Measurements from ENCODE around the gene CALML4.

DNA sequence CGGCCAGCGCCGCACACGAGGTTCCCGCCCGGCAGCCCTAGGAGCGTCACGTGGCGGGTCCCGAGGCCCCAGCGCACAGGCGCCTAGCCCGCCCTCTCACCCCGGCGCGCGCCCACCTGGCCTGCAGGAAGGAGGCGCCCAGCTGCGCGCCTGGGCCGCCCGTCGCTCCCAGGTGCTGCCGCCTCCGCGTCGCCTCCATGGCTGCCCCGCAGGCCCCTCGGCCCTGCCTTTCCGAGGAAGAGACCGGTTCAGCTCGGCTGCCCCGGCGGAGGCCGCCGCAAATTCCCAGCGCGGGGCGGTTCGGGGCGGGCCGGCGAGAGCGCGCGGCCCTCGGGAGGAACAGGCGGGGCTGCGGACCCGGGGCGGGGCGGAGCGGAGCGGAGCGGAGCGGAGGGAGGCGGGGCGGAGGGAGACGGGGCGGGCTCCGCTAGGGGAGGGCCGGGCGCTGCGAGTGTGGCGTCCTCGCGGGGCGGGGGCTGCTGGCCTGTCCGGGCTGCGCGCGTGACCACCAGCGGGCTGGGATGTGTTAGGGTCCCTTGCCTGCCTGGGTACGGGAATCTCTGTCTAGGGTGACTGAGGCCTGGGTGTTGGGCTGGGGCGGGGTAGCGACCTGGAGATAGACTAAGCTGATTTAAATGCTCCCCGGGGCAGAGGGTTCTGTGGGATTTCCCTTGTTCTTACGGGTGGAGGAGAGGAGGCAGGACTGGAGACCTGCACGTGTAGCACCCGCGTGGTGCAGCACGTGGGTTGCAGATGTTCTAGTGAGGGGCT lies 24.4 kb upstream of the CALML4 start, which contains the start of gene CLN6:
- TF ChIP-seq, protein P1, sequence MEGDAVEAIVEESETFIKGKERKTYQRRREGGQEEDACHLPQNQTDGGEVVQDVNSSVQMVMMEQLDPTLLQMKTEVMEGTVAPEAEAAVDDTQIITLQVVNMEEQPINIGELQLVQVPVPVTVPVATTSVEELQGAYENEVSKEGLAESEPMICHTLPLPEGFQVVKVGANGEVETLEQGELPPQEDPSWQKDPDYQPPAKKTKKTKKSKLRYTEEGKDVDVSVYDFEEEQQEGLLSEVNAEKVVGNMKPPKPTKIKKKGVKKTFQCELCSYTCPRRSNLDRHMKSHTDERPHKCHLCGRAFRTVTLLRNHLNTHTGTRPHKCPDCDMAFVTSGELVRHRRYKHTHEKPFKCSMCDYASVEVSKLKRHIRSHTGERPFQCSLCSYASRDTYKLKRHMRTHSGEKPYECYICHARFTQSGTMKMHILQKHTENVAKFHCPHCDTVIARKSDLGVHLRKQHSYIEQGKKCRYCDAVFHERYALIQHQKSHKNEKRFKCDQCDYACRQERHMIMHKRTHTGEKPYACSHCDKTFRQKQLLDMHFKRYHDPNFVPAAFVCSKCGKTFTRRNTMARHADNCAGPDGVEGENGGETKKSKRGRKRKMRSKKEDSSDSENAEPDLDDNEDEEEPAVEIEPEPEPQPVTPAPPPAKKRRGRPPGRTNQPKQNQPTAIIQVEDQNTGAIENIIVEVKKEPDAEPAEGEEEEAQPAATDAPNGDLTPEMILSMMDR (IDR thresholded peaks at IDR 0.05): no peak
- no peak for TF ChIP-seq POLR2A (IDR thresholded peaks at IDR 0.05)

Measured in lower leg skin (tissue), 3 donors.